GM19328 (cell line): Measurements from ENCODE around the gene GPR84.

Source experiments
- ATAC-seq: cut with Tn5 transposase; IDR thresholded peaks from one replicate; pipeline ENCODE4 v1.9.1; 2021; ENCODE audit warnings: mild to moderate bottlenecking, moderate library complexity; ENCODE audit not compliant: unreplicated experiment

The GPR84 gene

GRCh38 chr12:54374562-54375258 is 10.4 kb upstream of the GPR84 start:
- no peak for ATAC-seq

GRCh38 chr12:54373649-54374561 is 9.6 kb upstream of the GPR84 start:
- no peak for ATAC-seq

- no peak for ATAC-seq
Observed at GRCh38 chr12:54372113-54372806, 8.0 kb upstream of the GPR84 start.

GRCh38 chr12:54371328-54372112 is 7.2 kb upstream of the GPR84 start:
- no peak for ATAC-seq

- no peak for ATAC-seq
Observed at GRCh38 chr12:54370171-54370730, 6.0 kb upstream of the GPR84 start.

- ATAC-seq: no peak
Observed at GRCh38 chr12:54369597-54370131, 5.4 kb upstream of the GPR84 start.

- peak; percentile 79 for ATAC-seq
Observed at GRCh38 chr12:54368709-54369596, 4.7 kb upstream of the GPR84 start.

- ATAC-seq: no peak
Observed at GRCh38 chr12:54368025-54368708, 3.9 kb upstream of the GPR84 start.

GRCh38 chr12:54363618-54364017 is 668 bp downstream of the GPR84 start:
- no peak for ATAC-seq

- ATAC-seq: no peak
Observed at GRCh38 chr12:54363047-54363446, 1.2 kb downstream of the GPR84 start.

GRCh38 chr12:54360717-54361456 is 3.4 kb downstream of the GPR84 start:
- no peak for ATAC-seq

- ATAC-seq: no peak
Observed at GRCh38 chr12:54359762-54360351, 4.4 kb downstream of the GPR84 start.

GRCh38 chr12:54358945-54359761 is 5.1 kb downstream of the GPR84 start:
- peak; percentile 99 for ATAC-seq

GRCh38 chr12:54358191-54358944 is 5.9 kb downstream of the GPR84 start:
- ATAC-seq: no peak

GRCh38 chr12:54357506-54358190 is 6.6 kb downstream of the GPR84 start:
- ATAC-seq: no peak
